NCI-H2107 treated with DMSO at 0.1 percent for 48 hours (cell line): ENCODE data around the gene WDR72.

Experiments used
- DNase-seq: peaks from one replicate; lab custom pipeline; 2025; ENCODE audit not compliant: unreplicated experiment; lab: John Stamatoyannopoulos, UW

WDR72 gene

DNA sequence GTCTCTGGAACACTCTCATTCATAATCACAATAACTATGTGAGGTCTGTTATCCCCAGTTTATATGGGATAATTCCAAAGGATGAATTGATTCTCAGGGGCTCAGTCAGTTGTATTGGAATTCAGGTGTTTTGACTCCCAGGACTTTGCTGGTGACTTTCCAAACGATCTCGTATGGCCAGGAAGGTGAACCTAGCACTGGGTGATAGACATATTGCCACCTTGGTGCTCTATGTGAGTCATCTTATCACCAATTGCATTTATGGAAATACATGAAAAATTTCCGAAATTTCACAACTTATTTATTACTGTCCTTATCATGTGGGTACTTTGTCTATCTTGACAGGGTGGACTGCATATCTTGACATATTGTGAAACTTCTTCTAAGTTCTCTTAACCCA, 287.3 kb downstream of the WDR72 start:
- DNase-seq = no peak

DNA sequence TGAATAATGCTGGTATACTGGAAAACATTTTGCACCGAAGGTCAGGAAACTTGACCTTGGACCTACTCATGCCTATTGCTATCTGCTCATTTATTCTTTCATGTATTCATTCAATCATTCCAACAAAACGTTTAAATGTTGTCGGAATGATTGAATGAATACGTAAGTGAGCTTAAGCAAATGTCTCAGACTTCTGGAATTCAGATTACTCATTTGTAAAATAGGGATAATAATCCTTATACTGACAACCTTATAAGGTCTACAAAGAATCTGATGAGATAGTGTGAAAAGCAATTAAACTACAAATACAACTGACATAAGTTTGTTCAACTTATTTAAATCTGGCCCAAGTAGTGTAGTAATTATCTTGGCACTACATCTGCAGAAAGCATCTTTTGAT, 288.7 kb downstream of the WDR72 start:
- DNase-seq = no peak

DNA sequence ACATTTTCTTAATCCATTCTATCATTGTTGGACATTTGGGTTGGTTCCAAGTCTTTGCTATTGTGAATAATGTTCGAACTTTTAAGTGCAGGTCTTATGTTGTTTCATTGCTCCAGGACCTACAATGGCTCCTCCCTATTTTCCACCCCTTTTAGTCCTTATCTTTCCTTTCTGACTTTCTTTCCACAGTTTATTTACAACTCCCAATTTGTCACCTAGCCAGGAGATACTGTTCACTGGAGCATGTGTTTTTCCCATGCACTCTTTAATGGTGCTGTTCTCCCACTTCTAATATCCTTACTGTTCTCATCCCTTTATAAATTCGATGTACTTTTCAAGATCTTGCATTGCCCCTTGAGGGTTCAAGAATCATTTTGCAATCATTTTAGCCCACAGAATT, 290.0 kb downstream of the WDR72 start:
- DNase-seq = no peak
